HepG2 (cell line): ENCODE data around the gene PRRT2. TPM values are rescaled to one million over a fixed set of nuclear protein-coding genes. Genes with fewer than 3 reads are reported as not detected.

ENCODE experiments used
- ARNT ChIP-seq: fragments of 450-650 bp; IDR thresholded peaks from 2 replicates; pipeline ENCODE4 v1.6.1; 2017
- ESRRA ChIP-seq: sonication (generic); formaldehyde crosslinking; IDR thresholded peaks from 2 replicates; pipeline ENCODE4 v1.5.1; 2020; ENCODE audit warnings: mild to moderate bottlenecking, low read depth, missing genetic modification reagents
- FOXM1 ChIP-seq: sonication (generic); formaldehyde crosslinking; IDR thresholded peaks from 2 replicates; pipeline ENCODE4 v1.5.0; 2020; ENCODE audit warnings: missing genetic modification reagents
- GABPB1 ChIP-seq: IDR thresholded peaks from 2 replicates; pipeline ENCODE4 v1.6.1; 2016; ENCODE audit warnings: mild to moderate bottlenecking, missing genetic modification reagents, moderate library complexity, missing compliant biosample characterization
- GFI1 ChIP-seq: sonication (generic); formaldehyde crosslinking; IDR thresholded peaks from 2 replicates; pipeline ENCODE4 v1.5.0; 2020; ENCODE audit warnings: missing genetic modification reagents, mild to moderate bottlenecking, borderline replicate concordance
- GMEB2 ChIP-seq: IDR thresholded peaks from 2 replicates; pipeline ENCODE4 v1.6.1; 2016; ENCODE audit warnings: missing biosample characterization, missing genetic modification reagents, low read depth
- JARID2 ChIP-seq: sonication (generic); formaldehyde crosslinking; IDR thresholded peaks from 2 replicates; pipeline ENCODE4 v1.8.1; 2023; ENCODE audit warnings: missing genetic modification reagents, inconsistent platforms; ENCODE audit not compliant: insufficient replicate concordance
- MBNL3 ChIP-seq: fragments of 250-450 bp; sonication (Bioruptor Pico); conservative IDR thresholded peaks from 2 replicates; pipeline ENCODE4 v1.8.0; 2022; ENCODE audit warnings: mild to moderate bottlenecking, inconsistent platforms
- MLLT10 ChIP-seq: sonication (generic); formaldehyde crosslinking; IDR thresholded peaks from 2 replicates; pipeline ENCODE4 v1.4.0; 2020; ENCODE audit warnings: missing genetic modification reagents
- MLXIP ChIP-seq: sonication (generic); formaldehyde crosslinking; IDR thresholded peaks from 2 replicates; pipeline ENCODE4 v1.9.0; 2021; ENCODE audit warnings: missing genetic modification reagents, borderline replicate concordance
- MXD1 ChIP-seq: sonication (generic); formaldehyde crosslinking; IDR thresholded peaks from 2 replicates; pipeline ENCODE4 v1.4.0; 2020; ENCODE audit warnings: mild to moderate bottlenecking, missing genetic modification reagents
- RARG ChIP-seq: sonication (generic); formaldehyde crosslinking; IDR thresholded peaks from 2 replicates; pipeline ENCODE4 v1.4.0; 2020; ENCODE audit warnings: low read depth, mild to moderate bottlenecking, missing genetic modification reagents
- RELA ChIP-seq: sonication (generic); formaldehyde crosslinking; IDR thresholded peaks from 2 replicates; pipeline ENCODE4 v1.4.0; 2020; ENCODE audit warnings: missing genetic modification reagents
- SMAD3 ChIP-seq: sonication (generic); formaldehyde crosslinking; IDR thresholded peaks from 2 replicates; pipeline ENCODE4 v1.4.0; 2020; ENCODE audit warnings: missing genetic modification reagents
- SNAPC2 ChIP-seq: sonication (generic); formaldehyde crosslinking; IDR thresholded peaks from 2 replicates; pipeline ENCODE4 v1.8.1; 2022; ENCODE audit warnings: mild to moderate bottlenecking, missing genetic modification reagents
- TGIF2 ChIP-seq: IDR thresholded peaks from 2 replicates; pipeline ENCODE4 v1.6.1; 2016; ENCODE audit warnings: control low read depth, missing compliant biosample characterization
- ZBTB34 ChIP-seq: sonication (generic); formaldehyde crosslinking; IDR thresholded peaks from 2 replicates; pipeline ENCODE4 v1.8.0; 2022; ENCODE audit warnings: mild to moderate bottlenecking, missing genetic modification reagents
- ZBTB38 ChIP-seq: sonication (generic); formaldehyde crosslinking; IDR thresholded peaks from 2 replicates; pipeline ENCODE4 v1.5.1; 2020; ENCODE audit warnings: mild to moderate bottlenecking, missing genetic modification reagents
- ZBTB42 ChIP-seq: sonication (generic); formaldehyde crosslinking; IDR thresholded peaks from 2 replicates; pipeline ENCODE4 v1.5.0; 2020; ENCODE audit warnings: mild to moderate bottlenecking, missing genetic modification reagents
- ZFY ChIP-seq: sonication (generic); formaldehyde crosslinking; IDR thresholded peaks from 2 replicates; pipeline ENCODE4 v1.4.0; 2020; ENCODE audit warnings: missing genetic modification reagents
- ZKSCAN1 ChIP-seq: fragments of 150-350 bp; IDR thresholded peaks from 2 replicates; pipeline ENCODE4 v1.6.1; 2014; ENCODE audit warnings: low read length
- ZKSCAN8 ChIP-seq: IDR thresholded peaks from 2 replicates; pipeline ENCODE4 v1.6.1; 2016; ENCODE audit warnings: borderline replicate concordance, missing genetic modification reagents, missing compliant biosample characterization
- ZNF790 ChIP-seq: sonication (generic); formaldehyde crosslinking; IDR thresholded peaks from 2 replicates; pipeline ENCODE4 v1.8.0; 2022; ENCODE audit warnings: missing genetic modification reagents, mild to moderate bottlenecking, borderline replicate concordance
- ZNF792 ChIP-seq: IDR thresholded peaks from 2 replicates; pipeline ENCODE4 v1.6.1; 2016
- ZSCAN31 ChIP-seq: sonication (generic); formaldehyde crosslinking; IDR thresholded peaks from 2 replicates; pipeline ENCODE4 v1.5.0; 2020; ENCODE audit warnings: low read depth, mild to moderate bottlenecking, missing genetic modification reagents
- polyA plus RNA-seq, 8 experiments: library from polyadenylated mRNA; depleted of rRNA in 3 of 8; stranded (reverse) in 7 of 8; unstranded in 1 of 8; fragments of >200 nt; fragmentation: Illumina TruSeq in 4 of 8; extraction: Trizol in 4 of 8; gene quantifications; 2 replicates each; pipeline versions ENCODE4 v1.2.1 to v1.2.3, GENCODE V29; 2011 to 2016; ENCODE audit warnings: low read depth in 4 of 8, missing spikeins in 1 of 8, mixed read lengths in 1 of 8; ENCODE audit not compliant: insufficient read depth in 1 of 8
- total RNA-seq, 5 experiments: library from RNA; depleted of rRNA; stranded (reverse); fragments of >200 nt; fragmentation: Illumina TruSeq; extraction: Trizol; gene quantifications; 2 replicates each; pipeline ENCODE4 v1.2.3, GENCODE V29; 2016; ENCODE audit warnings: low read depth in 1 of 5

PRRT2 gene
- total and polyA plus RNA-seq, 2 of the 13 experiments (the other 11 are each of a cell fraction or from before 2014, with no cell fraction given), result 0.51 to 1.1 TPM

GRCh38 chr16:29811170-29811895, 660 bp upstream of the PRRT2 start (continued):
- TF ChIP-seq ZBTB34 (CRISPR knock-in tag) (no peak), RARG (CRISPR knock-in tag) (no peak), MXD1 (CRISPR knock-in tag) (peak; percentile 15; the same call in 1 of the 2 replicates), ZNF792 (peak; percentile 76), MLXIP (CRISPR knock-in tag) (no peak), ZKSCAN8 (0 out of 2 replicates have a peak, but pooled peaks have one; percentile 54), ZSCAN31 (peak; percentile 95), JARID2 (CRISPR knock-in tag) (no peak), MLLT10 (CRISPR knock-in tag) (no peak), RELA (CRISPR knock-in tag) (peak; percentile 94), ESRRA (CRISPR knock-in tag) (no peak), SMAD3 (peak; percentile 60; the same call in 1 of the 2 replicates), ARNT (no peak), GABPB1 (CRISPR knock-in tag) (0 out of 2 replicates have a peak, but pooled peaks have one; percentile 57), ZNF790 (CRISPR knock-in tag) (no peak), ZBTB38 (CRISPR knock-in tag) (peak; percentile 56; the same call in 1 of the 2 replicates), TGIF2 (CRISPR knock-in tag) (no peak), ZFY (CRISPR knock-in tag) (peak; percentile 49; the same call in 1 of the 2 replicates), ZKSCAN1 (no peak), MBNL3 (no peak), FOXM1 (no peak), ZBTB42 (CRISPR knock-in tag) (no peak), SNAPC2 (no peak), GMEB2 (CRISPR knock-in tag) (no peak), GFI1 (peak; percentile 76; the same call in 1 of the 2 replicates)
